Stomach (tissue), 9 donors: ENCODE measurements around the gene SP140. TPM values are rescaled to one million over a fixed set of nuclear protein-coding genes. Genes with fewer than 3 reads are reported as not detected.

Experiments used
- DNase-seq, 2 donors: peaks; one replicate each; pipeline versions ENCODE4 v3.0.0 to v3.0.0-alpha.2; 2013 to 2019
- H3K27ac ChIP-seq, 5 donors: fragments of 200-600 bp in 4 of 5; sonication (generic) in 4 of 5; one replicate each; pipeline ENCODE4 v1.5.1; 2013 to 2019; ENCODE audit warnings: mild to moderate bottlenecking in 1 of 5, moderate library complexity in 1 of 5
- H3K27me3 ChIP-seq, 3 donors: fragments of 200-600 bp; sonication (generic); one replicate each; pipeline ENCODE4 v1.5.1; 2017 to 2019; ENCODE audit warnings: mixed run types in 1 of 3
- H3K36me3 ChIP-seq, 4 donors: fragments of 200-600 bp; sonication (generic); 1 replicate in 3 of 4; 2 replicates in 1 of 4; pipeline ENCODE4 v1.5.1; 2016 to 2019
- H3K4me1 ChIP-seq, 4 donors: fragments of 200-600 bp; sonication (generic); one replicate each; pipeline ENCODE4 v1.5.1; 2016 to 2019
- H3K4me3 ChIP-seq, 4 donors: fragments of 200-600 bp; sonication (generic) in 3 of 4; one replicate each; pipeline ENCODE4 v1.5.1; 2016 to 2019; ENCODE audit warnings: mild to moderate bottlenecking in 1 of 4
- H3K9me3 ChIP-seq, 4 donors: fragments of 200-600 bp; sonication (generic); one replicate each; pipeline ENCODE4 v1.5.1; 2016 to 2019
- CTCF ChIP-seq, 7 experiments: fragments of 450-650 bp in 4 of 7; fragments of 200-600 bp in 3 of 7; sonication (generic) in 3 of 7; IDR thresholded peaks; one replicate each; pipeline ENCODE4 v1.5.1; 2016 to 2019; ENCODE audit warnings: antibody characterized with exemption in 7 of 7, control low read depth in 2 of 7, mild to moderate bottlenecking in 1 of 7
- EP300 ChIP-seq: sonication (generic); formaldehyde crosslinking; IDR thresholded peaks from one replicate; pipeline ENCODE4 v1.6.1; 2017; ENCODE audit warnings: antibody characterized with exemption
- POLR2A ChIP-seq, 4 donors: fragments of 450-650 bp; IDR thresholded peaks; one replicate each; pipeline ENCODE4 v1.6.1; 2016; ENCODE audit warnings: antibody characterized with exemption in 4 of 4, control low read depth in 2 of 4, mild to moderate bottlenecking in 1 of 4, moderate library complexity in 1 of 4
- POLR2AphosphoS5 ChIP-seq, 3 donors: sonication (generic); formaldehyde crosslinking; IDR thresholded peaks; one replicate each; pipeline ENCODE4 v1.6.1; 2016; ENCODE audit warnings: antibody characterized with exemption in 3 of 3
- WGBS, 5 donors: extraction: QIAGEN DNeasy Blood & Tissue Kit in 3 of 5; methylation state at CpG; one replicate each; pipeline versions ENCODE4 v1.1.5 to v1.1.7; 2013 to 2018; 5-methylcytosine and 5-hydroxymethylcytosine counted together
- intact Hi-C: fragments of 100-400 bp; cut with DNase I; formaldehyde crosslinking; loops from one replicate; pipeline ENCODE4 v1.15.1; 2023; ENCODE audit warnings: low total_unique reads
- polyA plus RNA-seq, 3 donors: library from polyadenylated mRNA; stranded (reverse); fragments of 200-250 nt; gene quantifications; one replicate each; pipeline ENCODE4 v1.2.3, GENCODE V29; 2013
- total RNA-seq, 5 donors: library from RNA; depleted of rRNA; stranded (reverse); fragments of >200 nt; gene quantifications; one replicate each; pipeline versions ENCODE4 v1.1.0 to v1.2.3, GENCODE V29; 2014 to 2016
- donor health status: healthy with polysubstance abuse.
- donor health status: Bipolar disorder and iron deficiency.
- donor health status: healthy.

Gene SP140
- total and polyA plus RNA-seq, 8 donors: 1.1 to 6.4 (median 2.0) TPM; not detected in 1

- WGBS, 5 donors: 93 to 99% (median 96%) methylated on average over 6 to 9 of the region's 9 CpGs
- no peak for DNase-seq
These were observed 100.0 kb downstream of the SP140 start for GRCh38 chr2:230325316-230326243.

GRCh38 chr2:230326453-230327417 lies 101.2 kb downstream of the SP140 start, which contains the start of gene SP140L:
TSS of gene SP140L (plus strand) at chr2:230327193. CDS start at chr2:230327270, 77 bp downstream.
- Histone ChIP-seq H3K27ac (peak within 1 kb of the TSS; percentile 76 to 88 (median 80)), H3K36me3 (no peaks in the 10 kb centered on the region), H3K9me3 (peaks cover 0 to 16% (median 13%) of the 10 kb centered on the region in 4 donors), H3K27me3 (no peaks in the 10 kb centered on the region), H3K4me1 (peaks cover 7 to 38% (median 11%) of the 10 kb centered on the region in 4 donors), H3K4me3 (peak within 1 kb of the TSS; percentile 42 to 50 (median 47))
- intact Hi-C loops: no loop called here
- WGBS, 5 donors: 7 to 16% (median 15%) methylated on average over 11 of the region's 11 CpGs
- peak; percentile 77 to 89 for DNase-seq
- peak; percentile 26 to 82 (median 77) for TF ChIP-seq POLR2AphosphoS5 (IDR thresholded peaks at IDR 0.05)
- no peak for TF ChIP-seq EP300
- no peak for TF ChIP-seq POLR2A (IDR thresholded peaks at IDR 0.05)
- no peak for TF ChIP-seq CTCF (IDR thresholded peaks at IDR 0.05)

More at GRCh38 chr2:230325316-230326243, 100.0 kb downstream of the SP140 start:
- H3K4me1 ChIP-seq: peaks cover 7 to 35% (median 11%) of the 10 kb centered on the region in 4 donors
- no peaks in the 10 kb centered on the region for H3K27me3 ChIP-seq
- no peak for TF ChIP-seq POLR2AphosphoS5 (IDR thresholded peaks at IDR 0.05)
- no peak for TF ChIP-seq CTCF (IDR thresholded peaks at IDR 0.05)
- no peak for TF ChIP-seq POLR2A (IDR thresholded peaks at IDR 0.05)
- TF ChIP-seq EP300: no peak
- no peaks in the 10 kb centered on the region for H3K36me3 ChIP-seq
- peaks cover 0 to 21% (median 14%) of the 10 kb centered on the region in 4 donors for H3K9me3 ChIP-seq
- intact Hi-C loops: no loop called here
- no peak overlapping the region for H3K27ac ChIP-seq
- no peak overlapping the region for H3K4me3 ChIP-seq

GRCh38 chr2:230327418-230328154 lies 102.0 kb downstream of the SP140 start:
- peaks cover 7 to 38% (median 11%) of the 10 kb centered on the region in 4 donors for H3K4me1 ChIP-seq
- H3K9me3 ChIP-seq: peaks cover 0 to 11% (median 8%) of the 10 kb centered on the region in 4 donors
- intact Hi-C loops: no loop called here
- H3K27ac ChIP-seq: peak overlapping the region; percentile 76 to 88 (median 80)
- 49 to 71% (median 58%) methylated on average over 5 of the region's 5 CpGs for WGBS, 5 donors
- peaks cover 0 to 5% (median 0%) of the 10 kb centered on the region in 4 donors for H3K36me3 ChIP-seq
- peak in 1 of 2 donors; percentile 35 for DNase-seq
- H3K27me3 ChIP-seq: no peaks in the 10 kb centered on the region
- peak overlapping the region; percentile 42 to 50 (median 47) for H3K4me3 ChIP-seq
- TF ChIP-seq POLR2AphosphoS5 (IDR thresholded peaks at IDR 0.05): no peak
- TF ChIP-seq POLR2A (IDR thresholded peaks at IDR 0.05): no peak

GRCh38 chr2:230328155-230328458 lies 102.6 kb downstream of the SP140 start:
- no peaks in the 10 kb centered on the region for H3K27me3 ChIP-seq
- H3K9me3 ChIP-seq: peaks cover 0 to 6% (median 4%) of the 10 kb centered on the region in 4 donors
- no peak for TF ChIP-seq EP300
- no peak for TF ChIP-seq POLR2A (IDR thresholded peaks at IDR 0.05)
- TF ChIP-seq POLR2AphosphoS5 (IDR thresholded peaks at IDR 0.05): no peak
- no peak for TF ChIP-seq CTCF (IDR thresholded peaks at IDR 0.05)
- H3K4me3 ChIP-seq: peak overlapping the region in 2 of 4 donors; percentile 45 to 49
- WGBS, 5 donors: 83 to 94% (median 92%) methylated on average over 8 of the region's 8 CpGs
- intact Hi-C loops: no loop called here
- peaks cover 7 to 38% (median 11%) of the 10 kb centered on the region in 4 donors for H3K4me1 ChIP-seq
- H3K36me3 ChIP-seq: peaks cover 0 to 6% (median under 1%) of the 10 kb centered on the region in 4 donors
- H3K27ac ChIP-seq: peak overlapping the region in 2 of 5 donors; percentile 87 to 88
- DNase-seq: no peak
